HG02852 (cell line): ENCODE data around the gene PAQR5.

Source experiments
- ATAC-seq: cut with Tn5 transposase; IDR thresholded peaks from one replicate; pipeline ENCODE4 v1.9.1; 2021; ENCODE audit warnings: mild to moderate bottlenecking, moderate library complexity; ENCODE audit not compliant: unreplicated experiment

The PAQR5 gene

DNA sequence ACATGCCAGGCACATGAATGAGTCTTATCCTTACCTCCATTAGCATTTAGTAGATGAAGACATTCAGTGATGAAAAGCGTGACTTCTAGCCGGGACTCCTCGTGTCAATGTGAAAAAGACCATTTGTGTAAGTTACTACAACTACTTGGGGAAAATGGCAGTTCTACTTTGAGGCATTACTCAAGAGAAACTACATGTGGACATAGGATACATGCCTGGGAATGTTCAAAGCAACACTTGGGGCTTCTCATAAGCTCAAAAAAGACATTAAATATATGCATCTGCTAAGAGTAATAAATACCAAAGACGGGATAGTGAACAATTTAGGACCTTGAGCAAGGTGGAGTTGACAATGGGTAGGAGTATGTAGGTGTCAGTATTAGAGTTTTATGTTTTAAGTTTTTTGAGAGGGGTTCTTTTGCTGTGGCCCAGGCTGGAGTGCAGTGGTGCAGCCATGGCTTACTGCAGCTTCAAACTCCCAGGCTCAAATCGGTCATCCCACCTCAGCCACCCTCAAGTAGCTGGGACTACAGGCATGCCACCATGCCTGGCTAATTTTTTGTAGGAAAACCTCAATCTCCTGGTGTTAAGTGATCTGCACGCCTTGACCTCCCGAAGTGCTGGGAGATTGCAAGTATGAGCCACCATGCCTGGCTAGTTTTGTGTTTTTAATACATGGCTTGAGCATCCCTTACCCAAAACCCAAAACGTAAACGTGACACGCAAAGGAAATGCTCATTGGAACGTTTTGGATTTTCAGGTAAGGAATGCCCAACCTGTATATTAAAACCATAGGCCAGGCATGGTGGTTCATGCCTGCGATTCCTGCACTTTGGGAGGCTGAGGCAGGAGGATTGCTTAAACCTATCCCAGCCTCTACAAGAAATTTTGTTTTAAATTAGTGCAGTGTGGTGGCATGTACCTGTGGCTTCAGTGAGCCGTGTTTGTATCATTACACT is 157.8 kb downstream of the PAQR5 start:
- no peak for ATAC-seq
